Measurements from ENCODE around the gene IFT122. TPM values are rescaled to one million over a fixed set of nuclear protein-coding genes. Genes with fewer than 3 reads are reported as not detected.
"Not testable (repeated sequence)": the region's sequence is repeated elsewhere in the genome, so short reads cannot be mapped to it uniquely, and the experiment has no call there.

Gene IFT122
- polyA plus RNA-seq, 3 donors = 57.1 to 61.8 (median 59.1) TPM

GRCh38 chr3:129412542-129413198, 27.4 kb upstream of the IFT122 start:
- DNase-seq = no peak

GRCh38 chr3:129413238-129413637, 26.8 kb upstream of the IFT122 start:
- not testable (repeated sequence) for DNase-seq

DNA sequence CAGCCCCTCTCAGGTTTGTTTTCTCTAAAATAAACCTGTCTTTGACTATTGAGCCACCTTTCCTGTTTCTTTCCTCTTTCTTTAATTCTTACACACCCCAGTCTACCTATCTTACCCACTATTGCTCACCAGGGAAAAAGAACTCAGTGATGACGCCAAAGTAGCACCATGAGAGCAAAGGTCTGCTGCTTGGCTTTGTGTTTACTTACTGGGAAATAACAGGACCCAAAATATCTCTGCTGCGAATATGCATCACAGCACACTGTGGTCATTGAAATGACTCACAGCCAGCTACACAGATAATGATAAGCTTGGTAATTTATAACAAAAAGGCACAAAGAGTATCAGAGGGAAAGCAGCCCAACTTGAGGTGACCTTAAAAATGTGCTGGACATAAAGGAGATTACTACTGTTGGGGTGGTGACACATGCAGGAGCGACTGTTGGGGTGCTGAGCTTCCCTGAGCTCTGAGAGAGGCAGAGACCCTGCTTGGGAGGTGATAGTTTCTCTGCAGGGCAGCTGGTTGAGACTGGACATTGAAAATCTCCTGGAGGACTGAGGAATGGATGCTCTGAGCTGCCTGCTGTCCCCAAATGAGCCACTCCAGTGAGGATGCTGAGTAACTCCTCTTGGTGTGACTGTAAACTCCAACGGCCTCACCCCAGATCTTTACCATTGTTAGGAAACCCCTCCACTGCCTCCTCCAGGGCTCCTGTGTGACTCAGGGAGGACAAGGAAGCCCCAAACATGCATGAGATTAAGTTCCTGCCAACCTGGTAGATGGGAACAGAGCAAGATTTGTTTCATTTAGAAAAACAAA, 26.1 kb upstream of the IFT122 start:
- no peak for DNase-seq

DNA sequence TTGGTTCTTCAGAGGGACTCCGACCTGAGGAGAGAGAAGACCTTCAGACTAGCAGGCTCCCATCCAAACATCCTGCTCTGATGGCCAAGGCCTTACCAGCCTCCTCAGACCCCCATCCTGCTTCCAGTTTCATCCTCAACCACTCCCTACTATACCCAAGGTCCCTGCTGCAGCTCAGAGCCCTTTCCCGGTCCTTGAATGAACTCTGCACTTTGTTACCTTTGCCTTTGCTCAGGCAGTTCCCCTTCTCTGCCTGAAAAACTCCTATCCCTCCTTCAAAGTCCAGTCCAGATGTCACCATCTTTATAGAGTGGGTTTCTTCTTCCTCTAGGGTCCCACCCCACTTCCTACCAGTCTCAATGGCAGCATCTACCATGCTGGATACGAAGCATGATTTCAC, 24.6 kb upstream of the IFT122 start:
- DNase-seq = no peak

GRCh38 chr3:129415830-129416229, 24.2 kb upstream of the IFT122 start:
- no peak for DNase-seq

- no peak for DNase-seq
Measured at GRCh38 chr3:129416415-129416814, 23.6 kb upstream of the IFT122 start.

DNA sequence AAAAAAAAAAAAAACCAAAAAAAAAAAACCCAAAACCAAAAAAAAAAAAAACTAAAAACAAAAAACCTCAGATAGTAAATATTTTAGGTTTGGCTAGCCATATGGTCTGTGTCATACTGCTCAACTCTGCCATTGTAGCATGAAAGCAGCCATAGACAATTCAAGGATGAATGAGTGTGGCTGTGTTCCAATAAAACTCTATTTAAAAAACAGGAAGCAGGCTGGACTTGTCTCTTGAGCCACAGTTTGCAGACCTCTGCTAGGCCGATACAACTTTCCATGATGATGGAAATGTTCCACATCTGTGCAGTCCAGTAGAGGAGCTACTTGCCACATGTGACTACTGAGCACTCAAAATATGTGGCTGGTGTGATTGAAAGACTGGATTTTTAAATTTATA, 22.7 kb upstream of the IFT122 start:
- DNase-seq = peak; percentile 78

DNA sequence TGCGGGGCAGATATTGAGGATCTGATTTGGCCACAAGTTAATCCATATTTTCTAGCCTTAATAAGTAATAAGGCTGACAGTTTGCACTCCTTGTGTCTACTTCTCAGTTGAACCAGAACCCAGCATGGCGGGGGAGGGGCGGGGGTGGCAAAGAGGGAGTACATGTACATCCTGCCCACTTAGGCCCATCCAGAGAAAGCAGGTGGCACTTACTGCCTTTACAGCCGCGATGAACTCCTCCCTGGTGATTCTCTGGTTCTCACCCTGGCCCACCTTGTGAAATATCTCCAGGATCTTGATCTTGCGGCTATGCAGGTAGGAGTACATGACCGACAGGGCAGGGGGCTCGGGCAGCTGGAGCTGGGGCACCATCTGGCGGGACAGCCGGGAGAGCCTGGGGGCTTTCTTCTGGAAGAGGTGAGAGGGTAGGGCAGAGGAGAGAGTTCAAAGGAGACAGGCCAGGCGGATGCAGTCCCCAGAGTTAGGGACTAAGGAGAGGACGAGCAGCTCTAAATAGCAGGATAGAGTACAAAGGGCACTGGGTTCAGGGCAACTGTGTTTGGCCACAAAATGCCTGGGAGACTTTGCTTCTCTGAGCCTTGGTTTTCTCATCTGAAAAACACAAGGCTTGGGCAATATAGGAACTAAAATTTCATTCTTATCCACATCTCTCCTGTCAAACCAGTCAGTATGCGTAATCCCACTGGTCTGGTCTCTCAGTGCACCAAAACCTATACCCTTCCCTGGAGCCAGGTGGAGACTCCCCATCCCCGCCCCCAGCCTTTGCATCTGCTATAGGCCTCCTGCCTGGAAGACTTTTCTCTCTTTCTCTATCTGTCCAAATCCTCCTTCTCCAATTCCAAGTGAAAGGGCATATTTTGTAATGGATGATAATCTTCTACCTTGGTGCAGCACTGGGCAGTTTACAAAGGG, 21.7 kb upstream of the IFT122 start:
- no peak for DNase-seq

- no peak for DNase-seq
Measured at GRCh38 chr3:129419476-129419875, 20.5 kb upstream of the IFT122 start.

- no peak for DNase-seq
Measured at GRCh38 chr3:129421236-129421883, 18.7 kb upstream of the IFT122 start.

- no peak for DNase-seq
Measured at GRCh38 chr3:129421988-129422745, 17.9 kb upstream of the IFT122 start.

DNA sequence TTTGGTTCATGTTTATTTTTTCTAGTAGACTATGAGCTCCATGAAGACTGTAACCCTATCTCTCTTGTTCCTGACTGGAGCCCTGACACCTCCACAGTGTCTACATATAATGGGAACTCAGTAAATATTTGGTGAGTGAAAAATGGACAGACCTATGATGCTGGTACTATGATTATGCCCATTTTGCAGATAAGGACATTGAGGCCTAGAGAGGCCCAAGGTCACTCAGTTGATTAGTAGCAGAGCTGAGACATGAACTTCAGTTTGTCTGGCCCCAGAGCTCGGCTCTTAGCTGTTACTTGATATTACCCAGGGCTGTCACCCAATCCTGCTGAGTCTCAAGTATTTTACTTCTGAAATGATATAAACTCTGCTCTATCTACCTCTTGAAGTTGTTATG, 17.1 kb upstream of the IFT122 start:
- no peak for DNase-seq

DNA sequence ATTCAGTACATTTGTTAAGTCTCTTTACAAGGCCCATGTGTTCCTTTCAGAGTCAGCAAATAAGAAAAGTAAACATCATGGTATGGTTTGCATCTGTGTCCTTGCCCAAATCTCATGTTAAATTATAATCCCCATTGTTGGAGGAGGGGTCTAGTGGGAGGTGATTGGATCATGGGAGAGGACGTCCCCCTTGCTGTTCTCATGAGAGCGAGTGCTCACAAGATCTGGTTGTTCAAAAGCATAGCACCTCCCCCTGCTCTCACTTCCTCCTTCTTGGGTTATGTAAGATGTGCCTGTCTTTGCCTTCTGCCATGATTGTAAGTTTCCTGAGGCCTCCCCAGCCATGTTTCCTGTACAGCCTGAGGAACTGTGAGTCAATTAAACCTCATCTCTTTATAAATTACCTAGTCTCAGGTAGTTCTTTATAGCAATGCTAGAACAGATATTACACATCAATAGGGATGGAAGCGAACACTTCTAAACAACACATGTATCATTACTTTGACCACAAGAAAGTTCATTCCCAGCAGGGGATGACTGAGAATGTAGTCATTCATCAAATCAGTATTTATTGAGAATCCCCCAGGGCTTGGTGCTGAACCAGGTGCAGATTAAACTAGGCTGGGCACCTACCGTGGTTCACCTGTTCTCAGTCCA, 15.7 kb upstream of the IFT122 start:
- no peak for DNase-seq

GRCh38 chr3:129425213-129425612, 14.8 kb upstream of the IFT122 start:
- DNase-seq = no peak

GRCh38 chr3:129425619-129426018, 14.4 kb upstream of the IFT122 start:
- DNase-seq = no peak

DNA sequence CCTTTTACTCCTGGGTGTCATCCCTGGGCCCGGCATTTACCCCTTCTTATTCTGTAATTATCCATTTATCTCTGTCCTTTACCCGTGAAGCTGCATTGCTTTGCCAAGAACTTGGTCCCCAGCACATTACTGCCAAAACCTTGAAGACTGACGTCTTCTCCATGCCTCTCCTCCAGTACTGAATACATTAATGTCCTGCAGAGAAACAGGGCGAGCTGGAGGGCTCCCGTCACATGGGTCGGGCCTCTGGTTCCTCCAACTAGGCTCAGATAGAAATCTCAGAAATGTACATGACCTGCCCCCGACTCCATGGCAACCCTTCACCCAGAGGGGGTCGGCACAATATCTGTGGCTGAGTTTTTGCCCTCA, 12.0 kb upstream of the IFT122 start:
- no peak for DNase-seq

- DNase-seq = peak; percentile 93
Measured at GRCh38 chr3:129428376-129429079, 11.5 kb upstream of the IFT122 start, which contains the start of gene EFCAB12. Gene EFCAB12, minus strand, starts transcription at chr3:129428636. Its CDS starts 148 bp downstream, at chr3:129428488.

DNA sequence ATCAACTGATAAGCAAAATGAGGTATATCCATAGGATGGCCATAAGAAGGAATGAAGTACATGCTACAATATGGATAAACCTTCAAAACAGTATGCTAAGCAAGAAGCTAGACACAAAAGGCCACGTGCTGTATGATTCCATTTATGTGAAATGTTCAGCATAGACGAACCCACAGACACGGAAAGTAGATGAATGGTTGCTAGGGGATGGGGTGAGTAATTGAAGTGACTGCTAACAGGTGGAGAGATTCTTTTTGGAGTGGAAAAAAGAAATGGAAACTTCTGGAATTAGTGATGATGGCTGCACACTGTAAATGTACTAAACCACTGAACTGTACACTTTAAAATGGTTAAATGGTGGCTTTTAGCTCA, 11.0 kb upstream of the IFT122 start:
- DNase-seq = no peak

GRCh38 chr3:129429602-129430001, 10.4 kb upstream of the IFT122 start:
- no peak for DNase-seq

DNA sequence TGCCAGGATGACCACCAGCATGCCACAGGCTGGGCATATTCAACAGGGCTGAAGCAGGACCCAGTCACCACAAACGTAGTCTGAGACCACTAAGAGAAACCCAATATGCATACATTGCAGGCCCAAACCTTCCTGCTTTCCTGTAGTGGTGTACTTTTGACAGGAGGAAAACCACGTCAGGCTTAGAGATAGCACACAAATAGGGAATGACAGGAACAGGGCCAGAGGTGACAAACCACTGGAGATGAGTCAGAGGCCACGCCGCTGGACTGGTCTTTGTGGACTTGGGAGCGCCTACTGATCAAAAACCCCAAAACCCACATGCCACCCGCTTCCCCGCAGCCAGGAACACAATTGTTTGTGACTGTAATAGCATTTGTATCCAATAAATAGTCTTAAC, 8.0 kb upstream of the IFT122 start:
- DNase-seq = no peak
